ENCODE measurements around the gene FLT4. TPM values are rescaled to one million over a fixed set of nuclear protein-coding genes. Genes with fewer than 3 reads are reported as not detected.

The FLT4 gene
- total RNA-seq, 1 experiment from 2014 or later: 6.3 TPM

GRCh38 chr5:180628827-180629750 is 20.3 kb downstream of the FLT4 start:
- no peak overlapping the region for H3K18ac ChIP-seq (ENCODE audit: insufficient read length, low read depth, low read length)
- no peaks in the 10 kb centered on the region for H3K27me3 ChIP-seq (ENCODE audit: insufficient read depth, low read length)
- H3K9me3 ChIP-seq (ENCODE audit: control insufficient read depth, low read depth, low read length): no peaks in the 10 kb centered on the region
- peaks cover 5 to 6% of the 10 kb centered on the region in 2 experiments; a peak in 2 of 4 replicates for H3K4me1 Mint-ChIP-seq
- no peaks in the 10 kb centered on the region for H4K20me1 ChIP-seq (ENCODE audit: control insufficient read depth, insufficient read depth, insufficient read length)
- H2AFZ ChIP-seq (ENCODE audit: low read length): no peak overlapping the region
- H2BK15ac ChIP-seq (ENCODE audit: low read depth, low read length): no peak overlapping the region
- no peaks in the 10 kb centered on the region for H3K36me3 Mint-ChIP-seq (ENCODE audit: insufficient read depth in 1 of 3, low read depth in 3 of 3)
- H2BK5ac ChIP-seq (ENCODE audit: insufficient read length, low read length): no peak overlapping the region
- no peak overlapping the region for H3K27ac ChIP-seq (ENCODE audit: insufficient read length, low read depth, low read length)
- no peaks in the 10 kb centered on the region for H3K79me2 ChIP-seq (ENCODE audit: insufficient read depth, low read length)
- TF ChIP-seq, protein P1, sequence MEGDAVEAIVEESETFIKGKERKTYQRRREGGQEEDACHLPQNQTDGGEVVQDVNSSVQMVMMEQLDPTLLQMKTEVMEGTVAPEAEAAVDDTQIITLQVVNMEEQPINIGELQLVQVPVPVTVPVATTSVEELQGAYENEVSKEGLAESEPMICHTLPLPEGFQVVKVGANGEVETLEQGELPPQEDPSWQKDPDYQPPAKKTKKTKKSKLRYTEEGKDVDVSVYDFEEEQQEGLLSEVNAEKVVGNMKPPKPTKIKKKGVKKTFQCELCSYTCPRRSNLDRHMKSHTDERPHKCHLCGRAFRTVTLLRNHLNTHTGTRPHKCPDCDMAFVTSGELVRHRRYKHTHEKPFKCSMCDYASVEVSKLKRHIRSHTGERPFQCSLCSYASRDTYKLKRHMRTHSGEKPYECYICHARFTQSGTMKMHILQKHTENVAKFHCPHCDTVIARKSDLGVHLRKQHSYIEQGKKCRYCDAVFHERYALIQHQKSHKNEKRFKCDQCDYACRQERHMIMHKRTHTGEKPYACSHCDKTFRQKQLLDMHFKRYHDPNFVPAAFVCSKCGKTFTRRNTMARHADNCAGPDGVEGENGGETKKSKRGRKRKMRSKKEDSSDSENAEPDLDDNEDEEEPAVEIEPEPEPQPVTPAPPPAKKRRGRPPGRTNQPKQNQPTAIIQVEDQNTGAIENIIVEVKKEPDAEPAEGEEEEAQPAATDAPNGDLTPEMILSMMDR (conservative IDR thresholded peaks at IDR 0.05): no peak
- peaks cover 1% of the 10 kb centered on the region; the same call in 1 of the 2 replicates for H3K27me3 Mint-ChIP-seq (ENCODE audit: low read depth)
- H4K91ac ChIP-seq (ENCODE audit: insufficient read length, low read depth, low read length): no peak overlapping the region
- H3K79me1 ChIP-seq (ENCODE audit: insufficient read depth, low read depth, low read length, poor library complexity, severe bottlenecking): no peaks in the 10 kb centered on the region
- no CpG with 5 or more reads among the region's 44 CpGs for WGBS (ENCODE audit: extremely low coverage, insufficient read length, low lambda C conversion rate)
- H2AK5ac ChIP-seq (ENCODE audit: insufficient read length, low read length): no peak overlapping the region
- H3T11ph ChIP-seq (ENCODE audit: low read length): no peak overlapping the region
- DNase-seq: no peak
- H3K14ac ChIP-seq (ENCODE audit: insufficient read depth, low read length): no peak overlapping the region; the same call in 1 of the 2 replicates
- no peak overlapping the region for H3K56ac ChIP-seq (ENCODE audit: insufficient read length, low read depth, low read length)
- no peak overlapping the region for H3K4me2 ChIP-seq (ENCODE audit: insufficient read depth, insufficient read length, low read length)
- no peak overlapping the region for H2BK20ac ChIP-seq (ENCODE audit: low read depth, low read length, poor library complexity, severe bottlenecking)
- no peak overlapping the region for H3K4ac ChIP-seq (ENCODE audit: low read depth, low read length)
- H3K9me3 Mint-ChIP-seq: 0 out of 5 replicates have a peak, but pooled peaks cover 0 to under 1% of the 10 kb centered on the region in 2 experiments
- H4K8ac ChIP-seq (replicated peaks; ENCODE audit: insufficient read length, low read depth, low read length): no peak overlapping the region
- H3K23ac ChIP-seq (ENCODE audit: insufficient read length, low read depth, low read length): no peak overlapping the region
- H3K4me3 Mint-ChIP-seq: no peak overlapping the region
- H2BK12ac ChIP-seq (ENCODE audit: insufficient read length, low read depth, low read length): no peak overlapping the region
- H3K27ac Mint-ChIP-seq: no peak overlapping the region; a peak in 1 of 7 replicates
- H2BK120ac ChIP-seq (ENCODE audit: low read depth, low read length, poor library complexity, severe bottlenecking): no peak overlapping the region
- H3K23me2 ChIP-seq (ENCODE audit: insufficient read length, low read depth, low read length, poor library complexity, severe bottlenecking): no peaks in the 10 kb centered on the region
- no peaks in the 10 kb centered on the region for H3K4me1 ChIP-seq (ENCODE audit: insufficient read depth, low read length)
- H4K5ac ChIP-seq (ENCODE audit: insufficient read length, low read depth, low read length): no peak overlapping the region
- no peak overlapping the region for H3K9ac ChIP-seq (ENCODE audit: extremely low read depth, insufficient read length, low read length)

Data from H9 (cell line).